Ishikawa (cell line): Measurements from ENCODE around the gene ILRUN.

ENCODE experiments used
- CREB1 ChIP-seq: IDR thresholded peaks from 2 replicates; pipeline ENCODE4 v1.6.1; 2012; ENCODE audit warnings: low read depth
- EP300 ChIP-seq: IDR thresholded peaks from 2 replicates; pipeline ENCODE4 v1.6.1; 2012; ENCODE audit warnings: borderline replicate concordance
- TAF1 ChIP-seq: IDR thresholded peaks from 2 replicates; pipeline ENCODE4 v1.6.1; 2012; ENCODE audit warnings: low read depth, mild to moderate bottlenecking
- YY1 ChIP-seq: IDR thresholded peaks from 2 replicates; pipeline ENCODE4 v1.6.1; 2012; ENCODE audit warnings: low read depth
- TF ChIP-seq, protein P1 (sequence below): IDR thresholded peaks from 2 replicates; pipeline ENCODE4 v1.6.1; 2012

DNA sequence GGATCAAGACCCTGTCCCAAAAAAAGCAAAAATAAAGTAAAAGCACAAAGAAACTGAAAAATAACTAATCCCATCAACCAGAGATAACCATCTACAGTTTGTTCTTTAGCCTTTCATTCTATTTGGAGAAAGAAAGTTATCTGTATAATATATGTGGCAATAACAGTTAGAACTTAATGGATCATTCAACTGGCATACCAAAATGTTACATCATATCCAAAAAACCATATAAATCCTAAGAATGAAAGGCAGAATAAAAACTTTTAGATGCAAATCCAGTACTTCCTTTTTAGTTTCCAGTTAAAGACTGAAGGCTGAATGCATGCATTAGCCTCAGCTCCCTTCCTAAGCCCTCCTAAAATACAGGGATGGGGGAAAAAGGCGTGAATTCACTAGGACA lies 25.2 kb downstream of the ILRUN start:
- TF ChIP-seq, protein P1, sequence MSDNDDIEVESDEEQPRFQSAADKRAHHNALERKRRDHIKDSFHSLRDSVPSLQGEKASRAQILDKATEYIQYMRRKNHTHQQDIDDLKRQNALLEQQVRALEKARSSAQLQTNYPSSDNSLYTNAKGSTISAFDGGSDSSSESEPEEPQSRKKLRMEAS, result no peak
- TF ChIP-seq YY1 (no peak), CREB1 (no peak), TAF1 (no peak), EP300 (no peak)
